ENCODE data around the gene ATP2A2. TPM values are rescaled to one million over a fixed set of nuclear protein-coding genes. Genes with fewer than 3 reads are reported as not detected.

The ATP2A2 gene

GRCh38 chr12:110379197-110379596, 98.2 kb downstream of the ATP2A2 start:
- Histone ChIP-seq H3K27ac (ENCODE audit: low read length, poor library complexity, severe bottlenecking) (no peak overlapping the region), H3K9me3 (ENCODE audit: control insufficient read depth, low read length) (no peaks in the 10 kb centered on the region), H2AK5ac (ENCODE audit: low read length, severe bottlenecking) (no peak overlapping the region), H3K4me2 (ENCODE audit: low read length, poor library complexity, severe bottlenecking) (no peak overlapping the region), H3K9ac (ENCODE audit: low read length) (no peak overlapping the region), H2BK12ac (ENCODE audit: low read length in 2 of 2) (no peak overlapping the region), H2BK120ac (ENCODE audit: low read depth, low read length) (no peak overlapping the region), H2BK15ac (ENCODE audit: low read depth, poor library complexity, severe bottlenecking) (no peak overlapping the region), H2AFZ (ENCODE audit: low read depth, low read length) (no peak overlapping the region), H3K18ac (ENCODE audit: low read depth in 1 of 2, low read length in 2 of 2) (no peak overlapping the region), H3K4ac (ENCODE audit: low read depth in 1 of 2, low read length in 2 of 2) (no peak overlapping the region), H3K4me3 (ENCODE audit: insufficient read depth in 1 of 2, low read depth in 1 of 2, low read length in 2 of 2) (no peak overlapping the region), H3K36me3 (ENCODE audit: control insufficient read depth in 1 of 2, insufficient read depth in 2 of 2, low read depth in 1 of 2, low read length in 2 of 2) (peaks cover 50 to 71% of the 10 kb centered on the region in 2 experiments), H4K8ac (ENCODE audit: low read length) (no peak overlapping the region), H3K27me3 (ENCODE audit: control insufficient read depth in 1 of 2, insufficient read depth in 1 of 2, low read length in 2 of 2) (no peaks in the 10 kb centered on the region), H3K14ac (ENCODE audit: low read length in 2 of 2) (no peak overlapping the region), H2BK5ac (ENCODE audit: low read depth, low read length, poor library complexity, severe bottlenecking) (no peak overlapping the region), H3K79me1 (replicated peaks; ENCODE audit: low read length, poor library complexity, severe bottlenecking) (peaks cover 23% of the 10 kb centered on the region), H3K4me1 (ENCODE audit: control insufficient read depth, insufficient read depth, low read depth, low read length) (no peaks in the 10 kb centered on the region), H4K91ac (ENCODE audit: low read length) (no peak overlapping the region), H3K23ac (ENCODE audit: low read length in 2 of 2) (no peak overlapping the region)
- no peak for DNase-seq
- WGBS: 91% methylated on average over 3 of the region's 3 CpGs

DNA sequence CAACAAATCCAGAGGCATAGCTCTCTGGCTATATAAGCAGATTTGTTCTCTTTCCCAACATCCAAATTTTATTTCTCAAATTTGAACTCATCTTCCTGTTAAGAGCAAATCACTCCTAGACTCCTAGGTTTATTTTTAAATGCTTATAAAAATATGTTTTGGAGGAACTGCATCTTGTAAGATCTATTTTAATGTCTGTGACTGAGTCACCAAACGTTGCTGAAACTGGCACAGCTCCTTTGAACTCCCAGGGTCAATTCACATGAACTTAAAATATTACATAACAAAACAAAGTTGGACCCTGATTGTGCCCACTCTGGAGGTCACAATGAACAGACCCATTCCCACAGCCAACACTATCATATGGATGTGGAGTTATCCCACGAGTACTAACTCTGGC, 98.6 kb downstream of the ATP2A2 start:
- Histone ChIP-seq H3K27ac (ENCODE audit: low read length, poor library complexity, severe bottlenecking) (no peak overlapping the region), H3K4me3 (ENCODE audit: insufficient read depth in 1 of 2, low read depth in 1 of 2, low read length in 2 of 2) (no peak overlapping the region), H2AFZ (ENCODE audit: low read depth, low read length) (no peak overlapping the region), H2AK5ac (ENCODE audit: low read length, severe bottlenecking) (no peak overlapping the region), H3K27me3 (ENCODE audit: control insufficient read depth in 1 of 2, insufficient read depth in 1 of 2, low read length in 2 of 2) (no peaks in the 10 kb centered on the region), H3K9ac (ENCODE audit: low read length) (no peak overlapping the region), H3K4me2 (ENCODE audit: low read length, poor library complexity, severe bottlenecking) (no peak overlapping the region), H2BK15ac (ENCODE audit: low read depth, poor library complexity, severe bottlenecking) (no peak overlapping the region), H3K4me1 (ENCODE audit: control insufficient read depth, insufficient read depth, low read depth, low read length) (no peaks in the 10 kb centered on the region), H3K14ac (ENCODE audit: low read length in 2 of 2) (no peak overlapping the region), H3K79me1 (replicated peaks; ENCODE audit: low read length, poor library complexity, severe bottlenecking) (peaks cover 22% of the 10 kb centered on the region), H3K9me3 (ENCODE audit: control insufficient read depth, low read length) (no peaks in the 10 kb centered on the region), H3K4ac (ENCODE audit: low read depth in 1 of 2, low read length in 2 of 2) (no peak overlapping the region), H3K36me3 (ENCODE audit: control insufficient read depth in 1 of 2, insufficient read depth in 2 of 2, low read depth in 1 of 2, low read length in 2 of 2) (peaks cover 48 to 70% of the 10 kb centered on the region in 2 experiments), H4K91ac (ENCODE audit: low read length) (no peak overlapping the region), H2BK12ac (ENCODE audit: low read length in 2 of 2) (no peak overlapping the region), H3K18ac (ENCODE audit: low read depth in 1 of 2, low read length in 2 of 2) (no peak overlapping the region), H2BK5ac (ENCODE audit: low read depth, low read length, poor library complexity, severe bottlenecking) (no peak overlapping the region), H3K23ac (ENCODE audit: low read length in 2 of 2) (no peak overlapping the region), H2BK120ac (ENCODE audit: low read depth, low read length) (no peak overlapping the region), H4K8ac (ENCODE audit: low read length) (no peak overlapping the region)
- WGBS: 96% methylated on average over 2 of the region's 2 CpGs
- no peak for DNase-seq

- H2AK5ac ChIP-seq (ENCODE audit: low read length, severe bottlenecking): no peak overlapping the region
Measured at GRCh38 chr12:110382683-110383082, 101.6 kb downstream of the ATP2A2 start.

More at GRCh38 chr12:110382683-110383082, 101.6 kb downstream of the ATP2A2 start:
- Histone ChIP-seq H3K79me1 (replicated peaks; ENCODE audit: low read length, poor library complexity, severe bottlenecking) (peaks cover 30% of the 10 kb centered on the region), H3K14ac (ENCODE audit: low read length in 2 of 2) (no peak overlapping the region), H4K91ac (ENCODE audit: low read length) (no peak overlapping the region), H2AFZ (ENCODE audit: low read depth, low read length) (no peak overlapping the region), H2BK120ac (ENCODE audit: low read depth, low read length) (no peak overlapping the region), H3K27me3 (ENCODE audit: control insufficient read depth in 1 of 2, insufficient read depth in 1 of 2, low read length in 2 of 2) (no peaks in the 10 kb centered on the region), H4K8ac (ENCODE audit: low read length) (no peak overlapping the region), H3K36me3 (ENCODE audit: control insufficient read depth in 1 of 2, insufficient read depth in 2 of 2, low read depth in 1 of 2, low read length in 2 of 2) (peaks cover 51 to 73% of the 10 kb centered on the region in 2 experiments), H3K4me3 (ENCODE audit: insufficient read depth in 1 of 2, low read depth in 1 of 2, low read length in 2 of 2) (no peak overlapping the region), H3K27ac (ENCODE audit: low read length, poor library complexity, severe bottlenecking) (no peak overlapping the region), H3K4me2 (ENCODE audit: low read length, poor library complexity, severe bottlenecking) (no peak overlapping the region), H2BK5ac (ENCODE audit: low read depth, low read length, poor library complexity, severe bottlenecking) (no peak overlapping the region), H3K18ac (ENCODE audit: low read depth in 1 of 2, low read length in 2 of 2) (no peak overlapping the region), H3K4ac (ENCODE audit: low read depth in 1 of 2, low read length in 2 of 2) (no peak overlapping the region), H3K4me1 (ENCODE audit: control insufficient read depth, insufficient read depth, low read depth, low read length) (peaks cover 1% of the 10 kb centered on the region), H3K23ac (ENCODE audit: low read length in 2 of 2) (no peak overlapping the region), H2BK12ac (ENCODE audit: low read length in 2 of 2) (no peak overlapping the region), H2BK15ac (ENCODE audit: low read depth, poor library complexity, severe bottlenecking) (no peak overlapping the region), H3K9ac (ENCODE audit: low read length) (no peak overlapping the region), H3K9me3 (ENCODE audit: control insufficient read depth, low read length) (no peaks in the 10 kb centered on the region)
- no peak for DNase-seq
- WGBS: no CpG with 5 or more reads among the region's 4 CpGs

Small RNA genes lying within 50 kb of the gene (small RNA-seq; reads per million reads assigned to genes)
- gene RN7SL769P (ENCODE audit: low read depth): not detected

Data from mesenchymal stem cell (in vitro differentiated cells and primary cell).